ENCODE data around the gene PSMA5.
"Not testable (repeated sequence)": the region's sequence is repeated elsewhere in the genome, so short reads cannot be mapped to it uniquely, and the experiment has no call there.

Gene PSMA5

GRCh38 chr1:109392788-109393616, 33.2 kb downstream of the PSMA5 start:
- DNase-seq, result peak in 39 of 51 donors; percentile 14 to 86 (median 62)

- peak in 25 of 51 donors; percentile 18 to 77 (median 41) for DNase-seq
These were observed 34.0 kb downstream of the PSMA5 start for GRCh38 chr1:109392037-109392787.

- peak in 1 of 51 donors; percentile 58 for DNase-seq
These were observed 34.6 kb downstream of the PSMA5 start for GRCh38 chr1:109391626-109392025.

GRCh38 chr1:109391157-109391556, 35.1 kb downstream of the PSMA5 start:
- peak in 1 of 51 donors; percentile 45 for DNase-seq

GRCh38 chr1:109389638-109390341, 36.5 kb downstream of the PSMA5 start:
- no peak for DNase-seq

- peak in 2 of 51 donors; percentile 7 to 13 for DNase-seq
These were observed 37.2 kb downstream of the PSMA5 start for GRCh38 chr1:109388884-109389637.

GRCh38 chr1:109388208-109388711, 38.0 kb downstream of the PSMA5 start:
- DNase-seq, result no peak

- no peak for DNase-seq
These were observed 40.1 kb downstream of the PSMA5 start for GRCh38 chr1:109386054-109386717.

GRCh38 chr1:109385417-109385816, 40.8 kb downstream of the PSMA5 start:
- DNase-seq, result peak in 13 of 51 donors; percentile 23 to 62 (median 44)

GRCh38 chr1:109383854-109384253, 42.4 kb downstream of the PSMA5 start:
- DNase-seq, result peak in 1 of 51 donors; percentile 67

- no peak for DNase-seq
These were observed 43.0 kb downstream of the PSMA5 start for GRCh38 chr1:109383087-109383779.

GRCh38 chr1:109381573-109381972, 44.7 kb downstream of the PSMA5 start:
- DNase-seq, result no peak

- DNase-seq, result no peak
These were observed 46.3 kb downstream of the PSMA5 start for GRCh38 chr1:109379907-109380306.

GRCh38 chr1:109379422-109379821, 46.8 kb downstream of the PSMA5 start:
- no peak for DNase-seq

GRCh38 chr1:109377698-109378097, 48.5 kb downstream of the PSMA5 start:
- no peak for DNase-seq

- DNase-seq, result not testable (repeated sequence)
These were observed 52.6 kb downstream of the PSMA5 start for GRCh38 chr1:109373696-109374095.

GRCh38 chr1:109373126-109373525, 53.1 kb downstream of the PSMA5 start:
- DNase-seq, result peak in 2 of 51 donors; percentile 18 to 20

GRCh38 chr1:109372281-109372680, 54.0 kb downstream of the PSMA5 start:
- DNase-seq, result no peak

GRCh38 chr1:109371341-109371739, 54.9 kb downstream of the PSMA5 start:
- DNase-seq, result peak in 11 of 51 donors; percentile 11 to 39 (median 22)

Measured in hypothalamus (tissue), 51 donors.